Measurements from ENCODE around the gene DUSP22. TPM values are rescaled to one million over a fixed set of nuclear protein-coding genes. Genes with fewer than 3 reads are reported as not detected.

The DUSP22 gene
- total RNA-seq, 4 donors from 2014 or later = 53.2 to 89.8 (median 73.7) TPM

DNA sequence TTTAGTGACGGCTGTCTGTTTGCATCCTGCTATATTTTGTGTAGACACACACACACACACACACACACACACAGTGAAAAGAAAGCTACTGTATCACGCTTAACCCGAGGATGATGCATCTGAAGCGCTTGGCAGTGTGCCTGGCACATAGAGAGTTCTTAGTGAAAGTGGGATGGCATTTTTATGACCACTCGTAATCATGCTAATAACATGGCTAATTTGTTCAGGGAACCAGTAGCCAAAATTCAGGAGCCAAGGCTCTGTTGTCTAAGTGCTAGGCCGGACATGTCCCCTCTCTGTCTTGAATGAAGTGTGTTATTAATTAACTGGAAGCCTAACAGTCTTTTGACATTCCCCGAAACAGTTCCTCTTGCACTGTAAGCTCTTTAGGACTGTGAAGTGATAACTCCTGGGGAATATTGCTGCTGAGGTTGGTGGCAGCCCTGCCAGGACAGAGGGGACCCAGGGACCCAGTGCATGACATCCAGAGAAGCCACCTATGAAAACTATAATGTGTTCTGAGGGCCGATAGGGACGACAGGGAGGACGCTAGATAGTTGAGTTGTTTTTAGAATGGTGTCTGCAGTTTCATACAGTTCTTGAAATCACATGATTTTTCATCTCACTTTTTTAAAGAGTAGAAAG is 54.2 kb downstream of the DUSP22 start:
- 67 to 75% methylated on average over 10 of the region's 10 CpGs for WGBS, 2 donors
- Histone ChIP-seq H3K36me3 (peaks cover 0 to 35% (median 0%) of the 10 kb centered on the region in 3 donors), H3K4me1 (peaks cover 0 to 3% (median 0%) of the 10 kb centered on the region in 4 donors), H3K9me3 (no peaks in the 10 kb centered on the region), H3K27ac (no peak overlapping the region), H3K27me3 (no peaks in the 10 kb centered on the region), H3K4me3 (no peak overlapping the region)
- TF ChIP-seq, protein P1, sequence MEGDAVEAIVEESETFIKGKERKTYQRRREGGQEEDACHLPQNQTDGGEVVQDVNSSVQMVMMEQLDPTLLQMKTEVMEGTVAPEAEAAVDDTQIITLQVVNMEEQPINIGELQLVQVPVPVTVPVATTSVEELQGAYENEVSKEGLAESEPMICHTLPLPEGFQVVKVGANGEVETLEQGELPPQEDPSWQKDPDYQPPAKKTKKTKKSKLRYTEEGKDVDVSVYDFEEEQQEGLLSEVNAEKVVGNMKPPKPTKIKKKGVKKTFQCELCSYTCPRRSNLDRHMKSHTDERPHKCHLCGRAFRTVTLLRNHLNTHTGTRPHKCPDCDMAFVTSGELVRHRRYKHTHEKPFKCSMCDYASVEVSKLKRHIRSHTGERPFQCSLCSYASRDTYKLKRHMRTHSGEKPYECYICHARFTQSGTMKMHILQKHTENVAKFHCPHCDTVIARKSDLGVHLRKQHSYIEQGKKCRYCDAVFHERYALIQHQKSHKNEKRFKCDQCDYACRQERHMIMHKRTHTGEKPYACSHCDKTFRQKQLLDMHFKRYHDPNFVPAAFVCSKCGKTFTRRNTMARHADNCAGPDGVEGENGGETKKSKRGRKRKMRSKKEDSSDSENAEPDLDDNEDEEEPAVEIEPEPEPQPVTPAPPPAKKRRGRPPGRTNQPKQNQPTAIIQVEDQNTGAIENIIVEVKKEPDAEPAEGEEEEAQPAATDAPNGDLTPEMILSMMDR (IDR thresholded peaks at IDR 0.05) = no peak
- TF ChIP-seq EP300 (IDR thresholded peaks at IDR 0.05) = no peak
- no peak for TF ChIP-seq POLR2A (IDR thresholded peaks at IDR 0.05)
- DNase-seq (ENCODE audit: low spot score in 2 of 2) = no peak

DNA sequence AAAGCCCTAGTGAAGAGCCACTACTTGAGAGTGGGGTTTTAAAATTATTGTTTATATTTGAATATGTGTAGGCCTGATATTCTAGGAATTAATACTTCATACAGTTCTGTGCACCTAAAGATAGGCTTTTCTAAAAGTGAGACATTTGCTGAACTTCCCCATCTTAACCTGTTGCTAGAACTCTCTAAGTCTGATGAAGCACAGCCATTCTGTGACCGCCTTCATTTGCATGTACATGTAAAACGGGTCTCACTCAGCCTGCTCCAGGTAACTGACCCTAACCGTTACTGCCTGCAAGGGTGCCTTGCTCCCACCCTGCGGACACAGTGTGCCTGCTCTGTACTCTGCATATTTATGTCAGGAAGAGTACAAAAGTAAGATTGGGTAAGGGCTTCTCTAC is 54.9 kb downstream of the DUSP22 start:
- no peak for TF ChIP-seq POLR2A (IDR thresholded peaks at IDR 0.05)
- no peak for TF ChIP-seq EP300 (IDR thresholded peaks at IDR 0.05)
- TF ChIP-seq, protein P1 (IDR thresholded peaks at IDR 0.05) = peak in 1 of 5 experiments; percentile 5
- WGBS, 2 donors = 85 to 93% methylated on average over 4 of the region's 4 CpGs
- H3K36me3 ChIP-seq = peaks cover 0 to 43% (median 0%) of the 10 kb centered on the region in 3 donors
- H3K4me1 ChIP-seq = no peaks in the 10 kb centered on the region
- H3K27ac ChIP-seq = no peak overlapping the region
- no peak for DNase-seq (ENCODE audit: low spot score in 2 of 2)
- H3K4me3 ChIP-seq = no peak overlapping the region
- no peaks in the 10 kb centered on the region for H3K9me3 ChIP-seq
- no peaks in the 10 kb centered on the region for H3K27me3 ChIP-seq

DNA sequence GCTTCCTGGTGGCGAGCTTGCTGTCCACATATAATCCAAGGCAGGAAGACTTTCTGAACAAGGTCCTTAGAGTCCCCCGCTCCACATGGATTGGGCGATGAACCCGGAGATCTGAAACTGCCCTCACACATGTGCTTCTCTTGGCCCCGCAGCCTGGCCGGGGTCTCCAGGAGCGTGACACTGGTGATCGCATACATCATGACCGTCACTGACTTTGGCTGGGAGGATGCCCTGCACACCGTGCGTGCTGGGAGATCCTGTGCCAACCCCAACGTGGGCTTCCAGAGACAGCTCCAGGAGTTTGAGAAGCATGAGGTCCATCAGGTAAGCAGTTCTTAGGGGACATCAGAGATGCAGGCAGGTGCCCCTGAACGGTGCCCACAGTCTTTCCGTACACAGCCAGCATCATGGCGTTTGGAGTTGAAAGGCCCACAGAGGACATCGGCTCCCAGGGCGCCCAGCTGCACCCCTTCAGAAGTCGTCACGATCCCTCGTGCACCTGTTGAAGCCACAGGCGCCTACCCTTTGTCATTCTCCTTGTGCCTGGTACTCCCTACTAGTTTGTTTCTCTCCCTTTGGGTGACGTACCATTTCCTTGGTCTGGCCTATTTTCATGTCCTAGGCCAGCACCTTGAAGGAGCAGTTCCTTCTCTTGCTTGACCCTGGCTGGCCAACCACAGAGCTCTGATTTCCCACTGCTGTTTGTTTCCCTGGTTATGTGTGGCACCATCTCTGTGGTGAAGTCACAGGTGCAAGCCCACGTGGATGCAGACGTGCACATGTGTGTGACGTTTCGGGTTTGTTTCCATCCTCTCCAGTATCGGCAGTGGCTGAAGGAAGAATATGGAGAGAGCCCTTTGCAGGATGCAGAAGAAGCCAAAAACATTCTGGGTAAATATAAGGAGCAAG is 55.9 kb downstream of the DUSP22 start:
- Histone ChIP-seq H3K27ac (no peak overlapping the region), H3K9me3 (no peaks in the 10 kb centered on the region), H3K4me1 (no peaks in the 10 kb centered on the region), H3K27me3 (no peaks in the 10 kb centered on the region), H3K36me3 (peaks cover 0 to 48% (median 0%) of the 10 kb centered on the region in 3 donors), H3K4me3 (no peak overlapping the region)
- WGBS, 2 donors = 93 to 95% methylated on average over 27 of the region's 27 CpGs
- DNase-seq (ENCODE audit: low spot score in 2 of 2) = no peak
- no peak for TF ChIP-seq EP300 (IDR thresholded peaks at IDR 0.05)
- TF ChIP-seq, protein P1 (IDR thresholded peaks at IDR 0.05) = no peak
- no peak for TF ChIP-seq POLR2A (IDR thresholded peaks at IDR 0.05)

DNA sequence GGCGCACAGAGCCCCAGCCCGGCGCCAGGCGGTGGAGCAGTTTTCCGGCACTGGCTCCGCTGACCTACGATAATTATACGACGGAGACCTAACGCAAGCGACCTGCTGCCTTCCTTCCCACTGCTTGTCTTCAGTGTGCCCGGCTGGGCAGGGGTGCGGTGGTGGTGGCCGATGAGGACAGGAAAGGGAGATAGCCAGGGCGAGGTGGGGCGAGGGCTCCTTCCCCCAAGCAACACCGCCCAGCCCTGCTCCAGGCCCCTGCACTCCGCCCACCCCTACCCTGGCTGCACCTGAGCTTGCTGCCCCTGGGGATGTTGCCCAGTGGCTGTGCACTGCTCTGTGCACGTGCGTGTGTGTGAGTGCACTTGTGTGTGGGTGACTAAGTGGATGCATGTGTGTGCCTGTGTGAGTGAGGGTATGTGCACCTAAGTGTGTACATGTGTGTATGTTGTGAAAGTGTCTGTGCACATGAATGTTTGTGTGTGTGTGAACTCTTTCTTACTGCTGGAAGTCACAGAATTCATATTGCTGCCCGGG is 56.6 kb downstream of the DUSP22 start:
- TF ChIP-seq POLR2A (IDR thresholded peaks at IDR 0.05) (no peak), EP300 (IDR thresholded peaks at IDR 0.05) (no peak)
- TF ChIP-seq, protein P1 (IDR thresholded peaks at IDR 0.05) = no peak

More for the DNA sequence above, 56.6 kb downstream of the DUSP22 start:
- Histone ChIP-seq H3K4me3 (no peak overlapping the region), H3K4me1 (no peaks in the 10 kb centered on the region), H3K36me3 (peaks cover 0 to 48% (median 0%) of the 10 kb centered on the region in 3 donors), H3K27me3 (no peaks in the 10 kb centered on the region), H3K27ac (no peak overlapping the region), H3K9me3 (no peaks in the 10 kb centered on the region)
- no peak for DNase-seq (ENCODE audit: low spot score in 2 of 2)
- 85 to 90% methylated on average over 21 of the region's 21 CpGs for WGBS, 2 donors

All from tibial nerve (tissue), 4 donors.